GM18873 (cell line): ENCODE results near the gene HIBCH.
"Not testable (repeated sequence)": the region's sequence is repeated elsewhere in the genome, so short reads cannot be mapped to it uniquely, and the experiment has no call there.

ENCODE experiments used
- ATAC-seq: cut with Tn5 transposase; IDR thresholded peaks from one replicate; pipeline ENCODE4 v1.9.1; 2021; ENCODE audit warnings: mild to moderate bottlenecking, moderate library complexity, moderate number of reproducible peaks; ENCODE audit not compliant: unreplicated experiment, low FRiP score

HIBCH gene

GRCh38 chr2:190254063-190254850 is 65.4 kb downstream of the HIBCH start:
- no peak for ATAC-seq

- ATAC-seq, result no peak
Measured at GRCh38 chr2:190250421-190250820, 69.2 kb downstream of the HIBCH start.

- no peak for ATAC-seq
Measured at GRCh38 chr2:190235551-190236075, 84.0 kb downstream of the HIBCH start.

- no peak for ATAC-seq
Measured at GRCh38 chr2:190235101-190235500, 84.5 kb downstream of the HIBCH start.

- ATAC-seq, result not testable (repeated sequence)
Measured at GRCh38 chr2:190223989-190224388, 95.6 kb downstream of the HIBCH start.

GRCh38 chr2:190222745-190223144 is 96.9 kb downstream of the HIBCH start:
- not testable (repeated sequence) for ATAC-seq

GRCh38 chr2:190221429-190221828 is 98.2 kb downstream of the HIBCH start:
- no peak for ATAC-seq

- no peak for ATAC-seq
Measured at GRCh38 chr2:190219186-190219585, 100.4 kb downstream of the HIBCH start.

GRCh38 chr2:190217616-190218015 is 102.0 kb downstream of the HIBCH start:
- no peak for ATAC-seq

- no peak for ATAC-seq
Measured at GRCh38 chr2:190216829-190217228, 102.8 kb downstream of the HIBCH start.

GRCh38 chr2:190215620-190216019 is 104.0 kb downstream of the HIBCH start:
- no peak for ATAC-seq

- no peak for ATAC-seq
Measured at GRCh38 chr2:190214426-190215194, 105.0 kb downstream of the HIBCH start.

- ATAC-seq, result no peak
Measured at GRCh38 chr2:190213441-190214335, 105.9 kb downstream of the HIBCH start.

- no peak for ATAC-seq
Measured at GRCh38 chr2:190210471-190210870, 109.2 kb downstream of the HIBCH start.

- ATAC-seq, result no peak
Measured at GRCh38 chr2:190209559-190209958, 110.1 kb downstream of the HIBCH start.

- ATAC-seq, result no peak
Measured at GRCh38 chr2:190207930-190208329, 111.7 kb downstream of the HIBCH start.

GRCh38 chr2:190205657-190206056 is 114.0 kb downstream of the HIBCH start:
- no peak for ATAC-seq

- no peak for ATAC-seq
Measured at GRCh38 chr2:190202604-190203003, 117.0 kb downstream of the HIBCH start.

- no peak for ATAC-seq
Measured at GRCh38 chr2:190202018-190202417, 117.6 kb downstream of the HIBCH start.

- ATAC-seq, result no peak
Measured at GRCh38 chr2:190200603-190201002, 119.0 kb downstream of the HIBCH start.
